MM.1S (cell line): ENCODE results near the gene TTLL1.
"Not testable (repeated sequence)": the region's sequence is repeated elsewhere in the genome, so short reads cannot be mapped to it uniquely, and the experiment has no call there.

ENCODE experiments used
- DNase-seq: peaks from one replicate; pipeline ENCODE4 v3.0.0-alpha.2; 2015
- H2AFZ ChIP-seq: fragments of 300-600 bp; sonication (generic); 2 replicates; pipeline ENCODE4 v1.6.0; 2016; ENCODE audit warnings: antibody characterized with exemption, low read length
- H3F3A ChIP-seq: fragments of 300-600 bp; sonication (generic); 2 replicates; pipeline ENCODE4 v1.6.1; 2016; ENCODE audit warnings: mild to moderate bottlenecking, antibody characterized with exemption, low read length, moderate library complexity, mixed read lengths; ENCODE audit not compliant: insufficient read depth
- H3K27ac ChIP-seq: fragments of 300-600 bp; sonication (generic); 2 replicates; pipeline ENCODE4 v1.5.1; 2016; ENCODE audit warnings: mild to moderate bottlenecking, low read length
- H3K27me3 ChIP-seq: fragments of 300-600 bp; sonication (generic); replicated peaks from 2 replicates; pipeline ENCODE4 v1.6.0; 2016; ENCODE audit warnings: low read length; ENCODE audit not compliant: insufficient read depth
- H3K36me3 ChIP-seq: fragments of 300-600 bp; sonication (generic); replicated peaks from 2 replicates; pipeline ENCODE4 v1.6.1; 2016; ENCODE audit warnings: mild to moderate bottlenecking, low read length, mixed read lengths; ENCODE audit not compliant: insufficient read depth
- H3K4me1 ChIP-seq: fragments of 300-600 bp; sonication (generic); 2 replicates; pipeline ENCODE4 v1.6.1; 2016; ENCODE audit warnings: low read length, mixed read lengths
- H3K4me2 ChIP-seq: fragments of 300-600 bp; sonication (generic); 2 replicates; pipeline ENCODE4 v1.6.0; 2016; ENCODE audit warnings: low read depth, low read length
- H3K4me3 ChIP-seq: fragments of 300-600 bp; sonication (generic); 2 replicates; pipeline ENCODE4 v1.5.1; 2016; ENCODE audit warnings: low read length, mixed read lengths
- H3K79me2 ChIP-seq: fragments of 300-600 bp; sonication (generic); 2 replicates; pipeline ENCODE4 v1.6.1; 2016; ENCODE audit warnings: mixed run types, low read length, mixed read lengths
- H3K9ac ChIP-seq: fragments of 300-600 bp; sonication (generic); 2 replicates; pipeline ENCODE4 v1.6.1; 2016; ENCODE audit warnings: low read length, mixed read lengths
- H3K9me2 ChIP-seq: fragments of 300-600 bp; sonication (generic); replicated peaks from 2 replicates; pipeline ENCODE4 v1.6.1; 2016; ENCODE audit warnings: mild to moderate bottlenecking, low read length, mixed read lengths; ENCODE audit not compliant: insufficient read depth
- H3K9me3 ChIP-seq: fragments of 300-600 bp; sonication (generic); replicated peaks from 2 replicates; pipeline ENCODE4 v1.6.1; 2016; ENCODE audit warnings: mild to moderate bottlenecking, low read length, mixed read lengths; ENCODE audit not compliant: insufficient read depth
- H4K20me1 ChIP-seq: fragments of 300-600 bp; sonication (generic); 2 replicates; pipeline ENCODE4 v1.6.1; 2016; ENCODE audit warnings: mild to moderate bottlenecking, low read length, moderate library complexity, mixed read lengths; ENCODE audit not compliant: insufficient read depth
- CTCF ChIP-seq: fragments of 300-600 bp; sonication (generic); IDR thresholded peaks from 2 replicates; pipeline ENCODE4 v1.5.1; 2016; ENCODE audit warnings: antibody characterized with exemption, low read length, mixed read lengths
- EZH2 ChIP-seq: fragments of 300-600 bp; sonication (generic); optimal IDR thresholded peaks from 2 replicates; pipeline ENCODE3; 2017; ENCODE audit warnings: low read depth, mild to moderate bottlenecking, antibody characterized with exemption, low read length, mixed read lengths
- EZH2phosphoT487 ChIP-seq: fragments of 300-600 bp; sonication (generic); IDR thresholded peaks from 2 replicates; pipeline ENCODE4 v1.6.1; 2018; ENCODE audit warnings: antibody characterized with exemption, low read length

Gene TTLL1

GRCh38 chr22:43031617-43032016, 57.6 kb downstream of the TTLL1 start:
- H3K9ac ChIP-seq = no peak overlapping the region
- no peak overlapping the region for H2AFZ ChIP-seq
- no peaks in the 10 kb centered on the region for H4K20me1 ChIP-seq
- H3K36me3 ChIP-seq = no peaks in the 10 kb centered on the region
- no peaks in the 10 kb centered on the region for H3K9me2 ChIP-seq
- H3K27me3 ChIP-seq = peaks cover 3% of the 10 kb centered on the region; the same call in 1 of the 2 replicates
- no peak for TF ChIP-seq EZH2phosphoT487
- TF ChIP-seq CTCF = no peak
- no peak for TF ChIP-seq EZH2
- no peaks in the 10 kb centered on the region for H3K9me3 ChIP-seq
- H3K4me1 ChIP-seq = no peaks in the 10 kb centered on the region
- H3K27ac ChIP-seq = no peak overlapping the region
- no peak for DNase-seq
- no peaks in the 10 kb centered on the region for H3K79me2 ChIP-seq
- H3F3A ChIP-seq = no peaks in the 10 kb centered on the region
- H3K4me2 ChIP-seq = no peak overlapping the region
- H3K4me3 ChIP-seq = no peak overlapping the region

GRCh38 chr22:43018615-43019014, 70.6 kb downstream of the TTLL1 start:
- Histone ChIP-seq H3F3A (no peaks in the 10 kb centered on the region), H3K27ac (no peak overlapping the region), H3K9me3 (no peaks in the 10 kb centered on the region), H3K4me2 (no peak overlapping the region), H3K36me3 (no peaks in the 10 kb centered on the region), H3K4me1 (0 out of 2 replicates have a peak, but pooled peaks cover 4% of the 10 kb centered on the region), H3K9me2 (no peaks in the 10 kb centered on the region), H3K79me2 (peaks cover 9% of the 10 kb centered on the region), H3K4me3 (no peak overlapping the region), H3K27me3 (no peaks in the 10 kb centered on the region; the same call in 1 of the 2 replicates), H4K20me1 (no peaks in the 10 kb centered on the region), H3K9ac (no peak overlapping the region), H2AFZ (no peak overlapping the region)
- TF ChIP-seq CTCF (no peak), EZH2 (no peak), EZH2phosphoT487 (no peak)
- no peak for DNase-seq

- Histone ChIP-seq H3K4me1 (0 out of 2 replicates have a peak, but pooled peaks cover 4% of the 10 kb centered on the region), H3K4me3 (no peak overlapping the region), H3K4me2 (no peak overlapping the region), H2AFZ (no peak overlapping the region), H3K27ac (no peak overlapping the region), H4K20me1 (no peaks in the 10 kb centered on the region), H3K79me2 (peaks cover 17% of the 10 kb centered on the region), H3K9me3 (no peaks in the 10 kb centered on the region), H3K9me2 (no peaks in the 10 kb centered on the region), H3K36me3 (no peaks in the 10 kb centered on the region), H3K27me3 (no peaks in the 10 kb centered on the region; the same call in 1 of the 2 replicates), H3K9ac (no peak overlapping the region), H3F3A (no peaks in the 10 kb centered on the region)
- DNase-seq = no peak
- TF ChIP-seq EZH2 (no peak), CTCF (no peak), EZH2phosphoT487 (no peak)
Measured at GRCh38 chr22:43017525-43018460, 71.4 kb downstream of the TTLL1 start.

- not testable (repeated sequence) for H3K27me3 ChIP-seq, H3F3A ChIP-seq, H4K20me1 ChIP-seq, H3K9me3 ChIP-seq, H3K27ac ChIP-seq, H3K9ac ChIP-seq, H3K4me1 ChIP-seq, H3K4me3 ChIP-seq, H2AFZ ChIP-seq, DNase-seq, H3K4me2 ChIP-seq, H3K9me2 ChIP-seq, H3K36me3 ChIP-seq
- peaks cover 21% of the 10 kb centered on the region for H3K79me2 ChIP-seq
Measured at GRCh38 chr22:43016150-43016549, 73.0 kb downstream of the TTLL1 start.
